Mucosa of rectum (tissue), 2 donors: ENCODE data around the gene S100PBP.

Experiments
- H3K27ac ChIP-seq, 2 donors: one replicate each; pipeline ENCODE4 v1.7.0; 2013; ENCODE audit warnings: inconsistent platforms in 2 of 2, low read depth in 2 of 2, low read length in 2 of 2
- H3K27me3 ChIP-seq, 2 donors: one replicate each; pipeline ENCODE4 v1.7.0; 2013; ENCODE audit warnings: low read length in 2 of 2; ENCODE audit not compliant: control insufficient read depth in 2 of 2, insufficient read depth in 2 of 2
- H3K36me3 ChIP-seq, 2 donors: one replicate each; pipeline ENCODE4 v1.7.0; 2013; ENCODE audit warnings: low read length in 2 of 2; ENCODE audit not compliant: control insufficient read depth in 2 of 2, insufficient read depth in 2 of 2
- H3K4me1 ChIP-seq, 2 donors: one replicate each; pipeline ENCODE4 v1.7.0; 2013; ENCODE audit warnings: low read length in 2 of 2, mild to moderate bottlenecking in 1 of 2; ENCODE audit not compliant: control insufficient read depth in 2 of 2, insufficient read depth in 2 of 2
- H3K4me3 ChIP-seq, 2 donors: one replicate each; pipeline ENCODE4 v1.7.0; 2013; ENCODE audit warnings: low read length in 2 of 2
- H3K9ac ChIP-seq, 2 donors: one replicate each; pipeline ENCODE4 v1.7.0; 2013; ENCODE audit warnings: low read length in 2 of 2, low read depth in 1 of 2, mild to moderate bottlenecking in 1 of 2
- H3K9me3 ChIP-seq, 2 donors: one replicate each; pipeline ENCODE4 v1.7.0; 2013; ENCODE audit warnings: low read length in 2 of 2; ENCODE audit not compliant: control insufficient read depth in 2 of 2
- donor health status: healthy.
- donor health status: Normal muscosa, but diverticular disease.

S100PBP gene

DNA sequence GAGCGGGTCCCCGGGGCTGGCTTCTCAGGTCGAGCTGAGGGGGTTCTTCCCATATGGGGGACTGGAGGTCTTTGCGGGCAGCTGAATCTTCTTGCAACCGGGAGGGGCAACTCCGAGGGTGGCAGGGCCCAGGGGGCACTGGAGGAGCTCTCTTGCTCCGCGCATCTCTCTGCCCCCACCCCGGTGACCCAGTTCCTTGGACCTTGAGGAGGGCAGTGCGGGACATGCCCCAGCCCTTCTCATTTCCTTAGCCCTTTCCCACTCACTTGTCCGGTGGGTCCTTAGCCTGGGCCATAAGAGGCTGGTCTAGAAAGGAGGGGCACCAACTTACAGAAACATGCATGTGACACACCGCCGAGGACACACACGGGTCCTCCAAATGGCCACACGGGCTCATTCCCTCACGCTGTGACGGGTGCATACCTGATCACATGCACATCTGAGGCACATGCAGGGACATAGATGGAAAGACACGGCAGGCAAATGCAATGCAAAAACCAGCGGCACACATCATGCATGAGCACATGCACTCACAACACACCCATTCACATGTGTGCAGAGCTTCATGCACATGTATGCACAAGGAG is 69.5 kb downstream of the S100PBP start:
- H3K36me3 ChIP-seq = no peaks in the 10 kb centered on the region
- no peaks in the 10 kb centered on the region for H3K9me3 ChIP-seq
- H3K27me3 ChIP-seq = peaks cover 8 to 20% of the 10 kb centered on the region in 2 donors
- H3K4me1 ChIP-seq = no peaks in the 10 kb centered on the region
- H3K4me3 ChIP-seq = no peak overlapping the region
- H3K9ac ChIP-seq = no peak overlapping the region
- no peak overlapping the region for H3K27ac ChIP-seq

DNA sequence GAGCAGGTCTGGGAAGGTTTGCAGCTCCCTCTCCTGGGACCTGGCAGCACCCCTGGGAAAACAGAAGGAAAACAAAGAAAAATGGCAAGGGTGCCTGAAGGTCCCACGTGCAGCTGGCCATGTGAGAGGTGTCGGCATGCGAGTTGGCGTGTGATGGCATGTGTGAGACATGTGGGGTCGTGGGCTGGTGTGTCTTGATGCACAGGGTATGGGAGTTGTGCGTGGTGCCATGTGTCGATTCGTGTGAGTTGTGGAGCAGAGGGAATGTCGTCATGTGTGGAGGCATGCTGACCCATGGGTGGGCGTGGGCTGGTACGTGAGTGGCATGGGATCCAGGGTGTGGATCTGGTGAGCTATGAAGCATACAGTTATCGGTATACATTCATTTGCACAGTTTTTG is 70.2 kb downstream of the S100PBP start:
- Histone ChIP-seq H3K4me1 (peaks cover 4% of the 10 kb centered on the region in 2 donors), H3K27me3 (peaks cover 8 to 24% of the 10 kb centered on the region in 2 donors), H3K9me3 (no peaks in the 10 kb centered on the region), H3K9ac (no peak overlapping the region), H3K27ac (no peak overlapping the region), H3K4me3 (no peak overlapping the region), H3K36me3 (no peaks in the 10 kb centered on the region)

DNA sequence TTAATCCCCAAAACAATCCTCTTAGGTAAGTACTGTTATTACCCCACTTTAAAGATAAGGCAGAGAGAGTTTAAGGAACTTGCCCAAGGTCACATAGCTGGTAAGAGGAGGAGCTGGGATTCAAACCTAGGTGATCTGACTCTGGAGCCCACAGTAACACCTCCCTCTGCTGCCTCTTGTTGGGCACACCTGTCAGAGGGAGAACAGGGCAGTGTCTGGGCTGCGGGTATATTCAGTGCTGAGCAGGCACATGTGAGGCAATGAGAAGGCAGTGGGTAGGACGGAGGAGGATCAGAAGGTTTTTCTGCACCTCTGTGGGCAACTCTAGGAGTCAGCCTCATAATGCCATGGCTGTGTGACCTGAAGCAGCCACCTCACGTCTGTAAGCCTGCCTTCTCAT is 70.7 kb downstream of the S100PBP start:
- Histone ChIP-seq H3K27me3 (peaks cover 8 to 25% of the 10 kb centered on the region in 2 donors), H3K9ac (no peak overlapping the region), H3K4me1 (peaks cover 5 to 9% of the 10 kb centered on the region in 2 donors), H3K27ac (no peak overlapping the region), H3K36me3 (no peaks in the 10 kb centered on the region), H3K9me3 (no peaks in the 10 kb centered on the region), H3K4me3 (no peak overlapping the region)

DNA sequence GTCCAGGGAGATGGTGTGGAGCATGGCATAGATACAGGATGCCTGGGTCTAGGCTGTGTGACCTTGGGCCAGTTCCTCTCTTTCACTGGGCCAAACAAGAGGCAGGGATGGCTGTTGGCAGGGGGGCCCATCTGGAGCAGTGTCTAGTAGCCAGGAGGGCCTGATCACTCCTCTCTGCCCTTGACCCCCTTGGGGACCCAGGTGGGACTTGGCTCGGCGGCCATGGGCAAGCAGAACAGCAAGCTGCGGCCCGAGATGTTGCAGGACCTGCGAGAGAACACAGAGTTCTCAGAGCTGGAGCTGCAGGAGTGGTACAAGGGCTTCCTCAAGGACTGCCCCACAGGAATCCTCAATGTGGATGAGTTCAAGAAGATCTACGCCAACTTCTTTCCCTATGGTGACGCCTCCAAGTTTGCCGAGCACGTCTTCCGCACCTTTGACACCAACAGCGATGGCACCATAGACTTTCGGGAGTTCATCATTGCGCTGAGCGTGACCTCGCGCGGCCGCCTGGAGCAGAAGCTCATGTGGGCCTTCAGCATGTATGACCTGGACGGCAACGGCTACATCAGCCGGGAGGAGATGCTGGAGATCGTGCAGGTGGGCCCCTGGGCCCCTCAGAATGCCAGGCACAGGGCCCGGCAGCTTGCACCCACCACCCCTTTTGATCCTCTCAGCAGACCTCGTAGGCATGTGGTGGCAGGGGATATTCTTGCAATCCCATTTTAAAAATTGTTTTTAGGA is 71.4 kb downstream of the S100PBP start:
- no peaks in the 10 kb centered on the region for H3K9me3 ChIP-seq
- no peaks in the 10 kb centered on the region for H3K36me3 ChIP-seq
- H3K9ac ChIP-seq = no peak overlapping the region
- peaks cover 5 to 14% of the 10 kb centered on the region in 2 donors for H3K4me1 ChIP-seq
- H3K27ac ChIP-seq = no peak overlapping the region
- peaks cover 8 to 25% of the 10 kb centered on the region in 2 donors for H3K27me3 ChIP-seq
- no peak overlapping the region for H3K4me3 ChIP-seq

DNA sequence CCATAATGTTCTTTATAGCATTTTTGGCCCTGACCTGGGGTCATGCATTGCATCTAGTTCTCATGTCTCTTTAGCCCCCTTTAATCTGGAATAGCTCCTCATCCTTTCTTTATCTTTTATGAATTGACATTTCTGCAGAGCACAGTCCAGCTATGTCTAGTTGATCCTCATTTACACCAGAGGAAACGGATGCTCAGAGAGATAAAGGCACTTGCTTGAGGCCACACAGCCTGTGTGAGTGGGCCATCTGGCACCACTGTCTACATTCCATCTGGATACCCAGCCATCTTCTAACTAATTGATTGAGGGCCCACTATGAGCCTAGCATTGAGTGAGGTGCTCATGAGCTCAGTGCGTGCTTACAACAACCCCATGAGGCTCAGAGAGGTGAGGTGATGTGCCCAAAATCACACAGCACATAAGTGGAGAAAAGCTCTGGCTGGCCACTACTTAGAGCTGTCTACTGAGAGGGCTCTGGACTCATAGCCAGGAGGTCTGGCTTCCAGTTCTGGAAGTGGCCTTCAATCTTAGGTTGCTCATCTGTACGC is 72.4 kb downstream of the S100PBP start:
- Histone ChIP-seq H3K9me3 (no peaks in the 10 kb centered on the region), H3K36me3 (no peaks in the 10 kb centered on the region), H3K9ac (no peak overlapping the region), H3K27ac (no peak overlapping the region), H3K4me3 (no peak overlapping the region), H3K4me1 (peaks cover 5 to 18% of the 10 kb centered on the region in 2 donors), H3K27me3 (peaks cover 8 to 22% of the 10 kb centered on the region in 2 donors)

DNA sequence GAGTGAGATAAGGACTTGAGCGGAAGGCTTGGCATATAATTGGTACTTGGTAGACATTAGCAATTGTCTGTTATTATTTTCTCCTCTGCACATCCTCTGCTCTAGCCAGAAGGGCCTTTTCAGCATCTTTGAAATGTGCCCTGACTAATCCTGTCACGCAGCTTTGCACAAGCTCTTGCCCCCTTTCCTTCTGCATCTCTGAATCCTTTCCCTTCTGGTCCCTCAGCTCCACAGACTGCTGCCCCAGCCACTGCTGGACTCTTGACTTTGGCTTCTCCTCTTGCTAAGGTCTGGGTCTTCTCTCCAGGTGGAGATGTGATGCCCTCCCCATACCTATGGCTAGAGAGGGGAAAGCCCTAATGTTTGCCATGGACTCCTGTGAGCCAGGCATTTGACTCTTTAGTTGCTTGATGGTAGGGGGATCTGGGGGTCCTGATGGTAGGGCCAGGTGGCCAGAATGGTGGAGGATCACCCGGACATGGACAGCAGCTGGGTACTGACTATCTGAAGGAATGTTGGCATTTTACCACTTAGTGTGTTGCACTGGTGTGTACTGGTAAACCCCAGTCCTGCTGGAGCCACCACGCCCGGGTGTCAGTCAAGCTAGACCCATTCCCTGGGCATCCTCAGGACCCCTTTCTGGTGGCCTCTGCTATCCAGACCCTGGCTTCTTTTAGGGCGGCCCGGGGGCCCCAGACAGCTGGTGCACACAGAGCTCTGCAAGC is 73.2 kb downstream of the S100PBP start:
- Histone ChIP-seq H3K27ac (no peak overlapping the region), H3K9me3 (no peaks in the 10 kb centered on the region), H3K36me3 (peaks cover 0 to 3% of the 10 kb centered on the region in 2 donors), H3K4me1 (peaks cover 5 to 18% of the 10 kb centered on the region in 2 donors), H3K9ac (no peak overlapping the region), H3K4me3 (no peak overlapping the region), H3K27me3 (peaks cover 8 to 22% of the 10 kb centered on the region in 2 donors)

DNA sequence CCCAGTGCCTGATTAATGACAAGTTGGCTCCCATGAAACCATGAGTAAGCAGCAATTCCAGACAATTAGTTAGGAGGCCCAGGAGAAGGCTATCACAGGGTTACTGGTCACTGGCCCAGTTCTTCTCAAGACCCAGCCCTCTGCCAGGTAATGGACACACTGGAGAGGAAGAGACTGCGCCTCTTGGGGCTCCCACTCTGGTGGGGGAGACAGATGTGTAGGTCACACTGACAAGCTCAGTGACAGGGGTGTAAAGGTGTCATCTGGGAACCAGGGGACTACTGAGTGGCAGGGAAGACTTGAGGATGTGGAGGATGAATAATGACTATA is 73.8 kb downstream of the S100PBP start:
- H3K4me3 ChIP-seq = no peak overlapping the region
- H3K27me3 ChIP-seq = peaks cover 8 to 19% of the 10 kb centered on the region in 2 donors
- H3K4me1 ChIP-seq = peaks cover 5 to 18% of the 10 kb centered on the region in 2 donors
- no peak overlapping the region for H3K27ac ChIP-seq
- H3K36me3 ChIP-seq = peaks cover 3 to 6% of the 10 kb centered on the region in 2 donors
- H3K9ac ChIP-seq = no peak overlapping the region
- no peaks in the 10 kb centered on the region for H3K9me3 ChIP-seq

DNA sequence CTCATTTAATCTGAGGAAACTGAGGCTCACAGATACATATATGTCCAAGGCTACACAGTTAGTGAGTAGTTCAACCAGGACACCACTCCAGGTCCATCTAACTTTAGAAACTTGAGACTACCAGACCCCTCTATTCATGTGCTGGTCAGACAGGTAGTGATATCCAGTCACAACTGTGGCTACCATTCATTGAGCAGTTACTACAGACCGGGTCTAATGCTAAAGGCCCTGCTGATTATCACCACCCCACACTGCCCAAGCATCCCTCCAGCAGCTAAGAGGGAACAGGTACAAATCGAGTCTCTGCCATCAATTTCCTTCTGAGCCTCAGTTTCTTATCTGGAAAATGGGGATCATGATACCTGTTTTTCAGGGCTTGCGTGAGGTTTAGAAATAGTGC is 74.2 kb downstream of the S100PBP start:
- no peak overlapping the region for H3K9ac ChIP-seq
- peaks cover 7 to 9% of the 10 kb centered on the region in 2 donors for H3K36me3 ChIP-seq
- H3K27ac ChIP-seq = no peak overlapping the region
- no peaks in the 10 kb centered on the region for H3K9me3 ChIP-seq
- H3K4me1 ChIP-seq = peaks cover 5 to 18% of the 10 kb centered on the region in 2 donors
- no peak overlapping the region for H3K4me3 ChIP-seq
- H3K27me3 ChIP-seq = peaks cover 8 to 19% of the 10 kb centered on the region in 2 donors

DNA sequence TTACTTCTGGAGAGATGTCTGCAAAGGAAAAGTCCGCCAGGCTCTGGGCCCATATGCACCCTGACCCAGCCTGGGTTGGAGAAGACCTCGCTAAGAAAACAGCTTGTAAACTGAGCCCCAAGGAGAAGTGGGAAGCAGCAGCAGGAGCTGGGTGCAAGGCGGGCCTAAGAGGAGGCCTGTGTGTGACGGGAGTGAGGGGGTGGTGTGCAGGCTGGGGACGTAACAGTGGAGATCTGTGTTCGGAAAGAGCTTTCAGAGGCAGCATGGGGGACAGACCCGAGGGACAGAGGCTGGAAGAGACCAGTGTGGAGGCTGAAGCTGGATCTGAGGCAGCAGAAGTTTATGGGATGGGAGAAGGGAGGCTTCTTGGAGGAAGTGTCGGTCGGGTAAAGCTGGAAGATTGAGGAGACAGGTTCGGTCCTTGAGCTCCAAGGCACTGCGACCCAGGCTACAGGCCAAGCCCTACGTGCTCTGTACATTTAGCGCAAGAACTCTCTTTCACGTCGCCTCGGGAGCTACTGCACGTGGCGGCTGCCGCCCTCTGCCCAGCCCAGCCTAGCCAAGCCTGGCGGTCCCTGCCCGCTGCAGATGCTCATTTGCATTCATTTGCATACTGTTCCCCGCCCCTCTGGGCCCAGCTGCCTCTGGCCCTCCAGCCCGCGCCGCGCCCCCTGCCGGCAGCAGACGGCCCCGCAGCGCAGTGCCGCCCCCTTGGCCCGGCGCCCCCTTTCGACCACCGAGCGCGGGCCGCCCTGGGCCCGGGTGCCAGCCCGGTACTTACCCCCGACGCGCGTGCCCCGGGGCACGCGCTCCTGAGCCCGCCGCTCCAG is 75.1 kb downstream of the S100PBP start:
- peaks cover 5 to 18% of the 10 kb centered on the region in 2 donors for H3K4me1 ChIP-seq
- H3K27ac ChIP-seq = peak overlapping the region; percentile 52 to 67
- H3K9ac ChIP-seq = peak overlapping the region in 1 of 2 donors; percentile 56
- peak overlapping the region; percentile 45 to 62 for H3K4me3 ChIP-seq
- no peaks in the 10 kb centered on the region for H3K9me3 ChIP-seq
- peaks cover 16 to 18% of the 10 kb centered on the region in 2 donors for H3K36me3 ChIP-seq
- H3K27me3 ChIP-seq = peaks cover 0 to 15% of the 10 kb centered on the region in 2 donors
